Measurements from ENCODE around the gene TWIST1.

DNA sequence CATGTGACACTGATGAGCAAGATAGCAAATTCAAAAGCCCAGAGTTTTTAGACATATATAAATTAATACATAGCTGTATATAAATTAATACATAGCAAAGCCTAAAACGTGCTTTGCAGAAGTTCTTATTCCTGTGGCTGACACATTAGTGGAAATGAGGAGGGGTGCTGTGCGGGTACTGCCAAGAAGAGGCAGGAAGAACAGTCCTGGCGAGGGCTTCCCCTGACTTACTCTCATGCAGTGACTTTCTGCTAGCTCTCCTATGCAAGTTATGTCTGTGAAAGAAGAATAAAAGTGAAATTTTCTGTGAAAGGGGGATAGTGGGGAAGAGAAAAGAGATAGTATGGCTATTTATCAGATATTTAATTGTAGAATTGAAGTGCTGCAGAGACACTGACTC, 27.6 kb downstream of the TWIST1 start:
- TF ChIP-seq, protein P1, sequence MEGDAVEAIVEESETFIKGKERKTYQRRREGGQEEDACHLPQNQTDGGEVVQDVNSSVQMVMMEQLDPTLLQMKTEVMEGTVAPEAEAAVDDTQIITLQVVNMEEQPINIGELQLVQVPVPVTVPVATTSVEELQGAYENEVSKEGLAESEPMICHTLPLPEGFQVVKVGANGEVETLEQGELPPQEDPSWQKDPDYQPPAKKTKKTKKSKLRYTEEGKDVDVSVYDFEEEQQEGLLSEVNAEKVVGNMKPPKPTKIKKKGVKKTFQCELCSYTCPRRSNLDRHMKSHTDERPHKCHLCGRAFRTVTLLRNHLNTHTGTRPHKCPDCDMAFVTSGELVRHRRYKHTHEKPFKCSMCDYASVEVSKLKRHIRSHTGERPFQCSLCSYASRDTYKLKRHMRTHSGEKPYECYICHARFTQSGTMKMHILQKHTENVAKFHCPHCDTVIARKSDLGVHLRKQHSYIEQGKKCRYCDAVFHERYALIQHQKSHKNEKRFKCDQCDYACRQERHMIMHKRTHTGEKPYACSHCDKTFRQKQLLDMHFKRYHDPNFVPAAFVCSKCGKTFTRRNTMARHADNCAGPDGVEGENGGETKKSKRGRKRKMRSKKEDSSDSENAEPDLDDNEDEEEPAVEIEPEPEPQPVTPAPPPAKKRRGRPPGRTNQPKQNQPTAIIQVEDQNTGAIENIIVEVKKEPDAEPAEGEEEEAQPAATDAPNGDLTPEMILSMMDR (IDR thresholded peaks at IDR 0.05), result no peak
- TF ChIP-seq POLR2AphosphoS5 (IDR thresholded peaks at IDR 0.05; ENCODE audit: insufficient read depth in 1 of 2, low read depth in 1 of 2) (no peak), POLR2A (IDR thresholded peaks at IDR 0.05) (no peak)
